Tibial nerve (tissue), 4 donors: Measurements from ENCODE around the gene RANBP3.

Source experiments
- CTCF ChIP-seq, 5 experiments: fragments of 200-600 bp in 3 of 5; fragments of 450-650 bp in 2 of 5; sonication (generic) in 3 of 5; IDR thresholded peaks; one replicate each; pipeline ENCODE4 v1.5.1; 2016 to 2019; ENCODE audit warnings: antibody characterized with exemption in 5 of 5, mild to moderate bottlenecking in 3 of 5, moderate library complexity in 2 of 5
- EP300 ChIP-seq, 2 donors: sonication (generic); formaldehyde crosslinking; IDR thresholded peaks; one replicate each; pipeline ENCODE4 v1.6.1; 2017; ENCODE audit warnings: antibody characterized with exemption in 2 of 2, mild to moderate bottlenecking in 1 of 2
- POLR2A ChIP-seq, 2 donors: fragments of 450-650 bp; IDR thresholded peaks; one replicate each; pipeline ENCODE4 v1.6.1; 2017; ENCODE audit warnings: antibody characterized with exemption in 2 of 2, mild to moderate bottlenecking in 2 of 2, moderate library complexity in 2 of 2

GRCh38 chr19:5994405-5995165 lies 16.6 kb upstream of the RANBP3 start:
- TF ChIP-seq CTCF (IDR thresholded peaks at IDR 0.05) (no peak), POLR2A (IDR thresholded peaks at IDR 0.05) (no peak), EP300 (IDR thresholded peaks at IDR 0.05) (no peak)
